PC-9 (cell line): ENCODE results near the gene PTPN18.

Source experiments
- EZH2 ChIP-seq: fragments of 200-600 bp; sonication (generic); IDR thresholded peaks from 2 replicates; pipeline ENCODE4 v1.8.0; 2017; ENCODE audit warnings: antibody characterized with exemption, low read depth
- TF ChIP-seq, protein P1 (sequence below): fragments of 200-600 bp; sonication (generic); conservative IDR thresholded peaks from 2 replicates; pipeline ENCODE4 v1.6.1; 2017; ENCODE audit warnings: mixed run types, antibody characterized with exemption, mild to moderate bottlenecking, moderate library complexity

DNA sequence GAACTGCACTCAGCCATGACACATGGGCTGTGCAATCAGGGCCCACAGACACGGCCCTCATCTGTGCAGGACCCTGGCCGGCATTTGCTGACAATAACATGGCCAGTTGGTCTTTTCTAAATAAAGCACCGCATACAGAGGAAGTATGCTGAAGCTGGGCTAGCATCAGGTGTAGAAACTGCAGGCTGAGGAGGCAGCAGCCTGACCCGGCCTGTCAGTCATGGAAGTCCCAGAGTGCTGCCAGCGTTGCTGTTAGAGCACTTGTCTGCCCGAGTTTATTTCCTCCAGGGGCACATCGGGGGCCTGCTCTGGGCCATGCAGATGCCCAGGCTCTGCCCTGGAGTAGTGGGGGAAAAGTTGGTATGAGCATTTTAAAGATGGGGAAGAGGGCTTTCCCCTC, 4.1 kb upstream of the PTPN18 start:
- TF ChIP-seq, protein P1, sequence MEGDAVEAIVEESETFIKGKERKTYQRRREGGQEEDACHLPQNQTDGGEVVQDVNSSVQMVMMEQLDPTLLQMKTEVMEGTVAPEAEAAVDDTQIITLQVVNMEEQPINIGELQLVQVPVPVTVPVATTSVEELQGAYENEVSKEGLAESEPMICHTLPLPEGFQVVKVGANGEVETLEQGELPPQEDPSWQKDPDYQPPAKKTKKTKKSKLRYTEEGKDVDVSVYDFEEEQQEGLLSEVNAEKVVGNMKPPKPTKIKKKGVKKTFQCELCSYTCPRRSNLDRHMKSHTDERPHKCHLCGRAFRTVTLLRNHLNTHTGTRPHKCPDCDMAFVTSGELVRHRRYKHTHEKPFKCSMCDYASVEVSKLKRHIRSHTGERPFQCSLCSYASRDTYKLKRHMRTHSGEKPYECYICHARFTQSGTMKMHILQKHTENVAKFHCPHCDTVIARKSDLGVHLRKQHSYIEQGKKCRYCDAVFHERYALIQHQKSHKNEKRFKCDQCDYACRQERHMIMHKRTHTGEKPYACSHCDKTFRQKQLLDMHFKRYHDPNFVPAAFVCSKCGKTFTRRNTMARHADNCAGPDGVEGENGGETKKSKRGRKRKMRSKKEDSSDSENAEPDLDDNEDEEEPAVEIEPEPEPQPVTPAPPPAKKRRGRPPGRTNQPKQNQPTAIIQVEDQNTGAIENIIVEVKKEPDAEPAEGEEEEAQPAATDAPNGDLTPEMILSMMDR = no peak
- no peak for TF ChIP-seq EZH2
